Peyer's patch (tissue), 4 donors: ENCODE measurements around the gene LRRC47.

ENCODE experiments used
- POLR2A ChIP-seq, 2 donors: fragments of 450-650 bp; IDR thresholded peaks; one replicate each; pipeline ENCODE4 v1.5.1; 2017; ENCODE audit warnings: antibody characterized with exemption in 2 of 2, mild to moderate bottlenecking in 2 of 2, moderate library complexity in 2 of 2
- TF ChIP-seq, protein P1 (sequence below), 6 experiments: fragments of 450-650 bp in 4 of 6; fragments of 200-600 bp in 2 of 6; sonication (generic) in 1 of 6; IDR thresholded peaks; one replicate each; pipeline ENCODE4 v1.5.1; 2017 to 2019; ENCODE audit warnings: antibody characterized with exemption in 6 of 6, mild to moderate bottlenecking in 3 of 6, moderate library complexity in 1 of 6

- no peak for TF ChIP-seq POLR2A (IDR thresholded peaks at IDR 0.05)
- TF ChIP-seq, protein P1, sequence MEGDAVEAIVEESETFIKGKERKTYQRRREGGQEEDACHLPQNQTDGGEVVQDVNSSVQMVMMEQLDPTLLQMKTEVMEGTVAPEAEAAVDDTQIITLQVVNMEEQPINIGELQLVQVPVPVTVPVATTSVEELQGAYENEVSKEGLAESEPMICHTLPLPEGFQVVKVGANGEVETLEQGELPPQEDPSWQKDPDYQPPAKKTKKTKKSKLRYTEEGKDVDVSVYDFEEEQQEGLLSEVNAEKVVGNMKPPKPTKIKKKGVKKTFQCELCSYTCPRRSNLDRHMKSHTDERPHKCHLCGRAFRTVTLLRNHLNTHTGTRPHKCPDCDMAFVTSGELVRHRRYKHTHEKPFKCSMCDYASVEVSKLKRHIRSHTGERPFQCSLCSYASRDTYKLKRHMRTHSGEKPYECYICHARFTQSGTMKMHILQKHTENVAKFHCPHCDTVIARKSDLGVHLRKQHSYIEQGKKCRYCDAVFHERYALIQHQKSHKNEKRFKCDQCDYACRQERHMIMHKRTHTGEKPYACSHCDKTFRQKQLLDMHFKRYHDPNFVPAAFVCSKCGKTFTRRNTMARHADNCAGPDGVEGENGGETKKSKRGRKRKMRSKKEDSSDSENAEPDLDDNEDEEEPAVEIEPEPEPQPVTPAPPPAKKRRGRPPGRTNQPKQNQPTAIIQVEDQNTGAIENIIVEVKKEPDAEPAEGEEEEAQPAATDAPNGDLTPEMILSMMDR (IDR thresholded peaks at IDR 0.05) = no peak
Observed at GRCh38 chr1:3736708-3737107, 59.6 kb downstream of the LRRC47 start.
